ENCODE data around the gene FAU.

The FAU gene

DNA sequence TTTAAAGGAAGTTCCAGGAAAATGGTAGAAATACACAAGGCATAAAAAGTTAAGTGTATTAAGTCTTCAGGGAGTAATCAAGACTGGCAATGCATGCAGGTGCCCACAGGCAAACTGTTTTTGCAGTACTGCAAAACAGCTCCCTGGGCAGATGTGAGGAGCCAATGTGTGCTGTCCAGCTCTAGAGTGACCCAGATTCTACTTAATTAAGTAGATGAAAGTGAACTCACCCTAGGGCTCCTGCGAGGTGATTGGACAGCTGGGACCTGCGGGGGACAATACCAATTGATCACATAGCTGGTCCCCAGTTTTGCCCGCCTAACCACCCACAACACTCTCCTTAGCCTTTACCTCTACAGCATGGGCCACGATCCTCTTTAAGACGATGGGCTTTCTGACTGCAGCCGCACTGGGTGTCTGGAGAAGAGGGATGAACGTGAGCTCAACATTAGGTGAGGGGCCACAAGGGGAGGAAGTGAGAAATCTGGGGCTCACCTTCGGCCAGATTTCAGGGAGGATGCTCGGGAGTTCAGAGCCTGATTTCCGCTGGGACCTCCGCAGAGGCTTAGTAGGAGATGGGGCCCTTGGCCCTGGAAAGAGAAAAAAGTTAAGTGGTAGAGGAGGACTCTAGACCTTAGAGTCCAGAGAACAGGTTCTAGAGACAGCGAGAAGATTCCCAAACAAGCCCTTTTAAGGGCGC, 38.6 kb downstream of the FAU start:
- peak overlapping the region; percentile 92 for H3K4me3 ChIP-seq (ENCODE audit: low read depth, low read length)
- TF ChIP-seq, protein P1, sequence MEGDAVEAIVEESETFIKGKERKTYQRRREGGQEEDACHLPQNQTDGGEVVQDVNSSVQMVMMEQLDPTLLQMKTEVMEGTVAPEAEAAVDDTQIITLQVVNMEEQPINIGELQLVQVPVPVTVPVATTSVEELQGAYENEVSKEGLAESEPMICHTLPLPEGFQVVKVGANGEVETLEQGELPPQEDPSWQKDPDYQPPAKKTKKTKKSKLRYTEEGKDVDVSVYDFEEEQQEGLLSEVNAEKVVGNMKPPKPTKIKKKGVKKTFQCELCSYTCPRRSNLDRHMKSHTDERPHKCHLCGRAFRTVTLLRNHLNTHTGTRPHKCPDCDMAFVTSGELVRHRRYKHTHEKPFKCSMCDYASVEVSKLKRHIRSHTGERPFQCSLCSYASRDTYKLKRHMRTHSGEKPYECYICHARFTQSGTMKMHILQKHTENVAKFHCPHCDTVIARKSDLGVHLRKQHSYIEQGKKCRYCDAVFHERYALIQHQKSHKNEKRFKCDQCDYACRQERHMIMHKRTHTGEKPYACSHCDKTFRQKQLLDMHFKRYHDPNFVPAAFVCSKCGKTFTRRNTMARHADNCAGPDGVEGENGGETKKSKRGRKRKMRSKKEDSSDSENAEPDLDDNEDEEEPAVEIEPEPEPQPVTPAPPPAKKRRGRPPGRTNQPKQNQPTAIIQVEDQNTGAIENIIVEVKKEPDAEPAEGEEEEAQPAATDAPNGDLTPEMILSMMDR (IDR thresholded peaks at IDR 0.05; ENCODE audit: low read depth, low read length, missing control alignments): peak; percentile 4
- DNase-seq (ENCODE audit: low read depth): no peak

DNA sequence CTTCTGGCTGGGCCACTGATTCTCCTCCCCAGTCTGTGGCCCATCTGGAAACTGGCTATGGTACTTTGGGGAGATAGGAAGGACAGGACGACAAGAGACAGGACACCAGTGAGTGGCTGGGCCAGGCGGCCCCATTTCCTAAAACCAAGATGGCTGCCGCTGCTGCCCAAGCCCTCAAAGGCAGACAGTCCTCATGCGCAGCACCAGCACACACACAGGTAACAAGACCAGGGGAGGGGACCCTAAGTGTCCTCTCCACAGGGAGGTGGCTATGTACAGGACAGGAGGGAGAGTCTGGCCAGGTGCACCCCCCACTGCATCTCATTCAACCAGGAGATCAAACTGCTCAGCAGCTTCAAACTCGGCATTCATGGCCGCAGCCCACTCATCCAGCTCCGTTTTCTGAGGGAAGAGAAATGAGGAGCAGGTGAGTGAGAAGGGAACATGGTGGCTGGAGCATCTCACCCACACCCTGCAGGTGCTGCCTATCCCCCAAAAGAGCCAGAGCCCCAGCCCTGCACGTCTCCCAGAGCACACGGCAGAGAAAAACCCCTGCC, 43.1 kb downstream of the FAU start:
- no peak for DNase-seq (ENCODE audit: low read depth)
- TF ChIP-seq, protein P1 (IDR thresholded peaks at IDR 0.05; ENCODE audit: low read depth, low read length, missing control alignments): no peak
- H3K4me3 ChIP-seq (ENCODE audit: low read depth, low read length): no peak overlapping the region

DNA sequence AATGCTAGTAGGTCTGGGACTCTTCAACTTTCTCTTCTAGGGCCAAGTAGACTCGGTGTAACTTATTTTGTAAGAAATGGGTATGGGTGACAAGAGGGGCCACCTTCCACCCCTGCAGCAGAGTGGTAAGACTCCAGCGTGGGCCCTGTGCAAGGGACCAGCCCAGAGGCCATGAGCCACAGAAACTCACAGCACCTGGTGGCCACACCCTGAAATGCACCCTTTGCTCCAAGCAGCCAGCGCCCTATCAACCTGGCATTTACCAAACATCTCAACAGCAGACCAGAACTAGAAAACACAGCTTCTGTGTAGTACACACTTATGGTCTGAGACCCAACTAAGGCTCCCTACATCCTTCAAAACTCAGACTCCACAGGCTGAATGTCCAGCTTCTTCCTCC, 43.8 kb downstream of the FAU start:
- no peak overlapping the region for H3K4me3 ChIP-seq (ENCODE audit: low read depth, low read length)
- TF ChIP-seq, protein P1 (IDR thresholded peaks at IDR 0.05; ENCODE audit: low read depth, low read length, missing control alignments): peak; percentile 85
- DNase-seq (ENCODE audit: low read depth): no peak

DNA sequence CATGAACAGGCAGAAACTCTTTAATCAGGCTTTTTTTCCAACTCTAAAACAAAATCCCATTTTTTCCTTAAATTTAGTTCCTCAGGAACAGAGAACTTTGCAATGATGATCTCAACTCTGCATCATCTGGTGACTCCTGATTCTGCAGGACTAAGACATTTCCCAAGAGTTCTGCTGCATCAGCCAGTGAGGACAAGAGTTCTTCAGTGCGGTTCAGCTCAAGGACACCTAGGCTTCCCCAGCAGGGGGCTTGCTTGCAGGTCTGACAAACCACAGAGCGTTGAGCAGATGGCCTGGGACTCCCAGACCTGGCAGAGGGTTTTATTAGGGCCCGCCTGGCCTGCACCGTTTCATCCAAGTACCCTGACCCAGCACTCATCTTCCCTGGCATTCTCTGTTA, 44.5 kb downstream of the FAU start:
- H3K4me3 ChIP-seq (ENCODE audit: low read depth, low read length): no peak overlapping the region
- DNase-seq (ENCODE audit: low read depth): no peak
- TF ChIP-seq, protein P1 (IDR thresholded peaks at IDR 0.05; ENCODE audit: low read depth, low read length, missing control alignments): no peak

DNA sequence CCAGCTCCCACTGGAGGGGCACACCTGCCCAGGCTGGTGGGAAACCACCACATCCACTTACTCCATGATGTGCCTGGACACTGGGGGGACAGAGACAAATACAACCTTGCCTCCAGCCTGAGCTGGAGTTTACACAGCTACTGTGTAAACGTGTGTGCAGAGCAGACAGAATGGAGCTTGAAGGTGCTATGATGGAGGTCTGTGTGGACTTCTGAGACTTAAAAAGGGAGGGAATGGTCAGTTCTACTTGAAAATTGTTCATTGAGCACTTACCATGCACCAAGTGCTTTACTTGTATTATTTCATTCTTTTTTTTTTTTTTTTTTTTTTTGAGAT, 49.3 kb downstream of the FAU start:
- H3K4me3 ChIP-seq (ENCODE audit: low read depth, low read length): no peak overlapping the region
- DNase-seq (ENCODE audit: low read depth): no peak
- TF ChIP-seq, protein P1 (IDR thresholded peaks at IDR 0.05; ENCODE audit: low read depth, low read length, missing control alignments): no peak

DNA sequence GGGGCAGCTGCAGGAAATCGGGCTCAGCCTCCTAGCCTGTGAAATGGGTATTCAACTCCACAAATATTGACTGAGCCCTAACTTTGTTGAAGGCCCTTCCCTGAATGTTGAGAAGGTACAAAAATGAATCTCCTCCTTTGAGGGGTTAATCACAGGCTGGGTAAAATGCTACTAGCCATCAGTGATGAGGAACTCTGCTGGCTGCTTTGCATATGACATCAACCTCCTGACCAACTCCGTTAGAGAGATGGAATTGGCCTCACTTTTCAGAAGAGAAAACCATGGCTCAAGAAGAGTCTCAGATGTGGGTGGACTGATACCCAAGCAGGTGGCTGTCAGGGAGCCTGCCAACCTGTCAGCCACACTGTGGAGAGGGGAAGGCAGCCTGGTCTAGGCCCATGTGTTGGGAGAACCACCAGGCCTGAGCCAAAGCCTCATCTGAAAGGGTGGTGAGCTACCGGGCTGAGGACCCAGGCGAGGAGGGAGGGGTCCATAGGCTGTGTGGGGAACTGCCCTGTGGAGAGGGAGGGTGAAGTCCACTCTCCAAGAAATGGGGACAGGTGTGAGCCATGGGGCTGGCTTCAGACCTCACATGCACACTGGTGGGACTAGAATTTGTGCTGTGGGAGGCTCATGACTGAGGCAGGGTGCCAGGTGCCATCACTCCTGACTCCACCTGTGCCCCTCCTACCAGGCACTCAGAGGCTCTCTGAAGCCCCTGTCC, 49.9 kb downstream of the FAU start:
- DNase-seq (ENCODE audit: low read depth): no peak
- no peak overlapping the region for H3K4me3 ChIP-seq (ENCODE audit: low read depth, low read length)
- TF ChIP-seq, protein P1 (IDR thresholded peaks at IDR 0.05; ENCODE audit: low read depth, low read length, missing control alignments): no peak

All from GM12864 (cell line).